GM19328 (cell line): Measurements from ENCODE around the gene RHBDL1.

Source experiments
- ATAC-seq: cut with Tn5 transposase; IDR thresholded peaks from one replicate; pipeline ENCODE4 v1.9.1; 2021; ENCODE audit warnings: mild to moderate bottlenecking, moderate library complexity; ENCODE audit not compliant: unreplicated experiment

The RHBDL1 gene

DNA sequence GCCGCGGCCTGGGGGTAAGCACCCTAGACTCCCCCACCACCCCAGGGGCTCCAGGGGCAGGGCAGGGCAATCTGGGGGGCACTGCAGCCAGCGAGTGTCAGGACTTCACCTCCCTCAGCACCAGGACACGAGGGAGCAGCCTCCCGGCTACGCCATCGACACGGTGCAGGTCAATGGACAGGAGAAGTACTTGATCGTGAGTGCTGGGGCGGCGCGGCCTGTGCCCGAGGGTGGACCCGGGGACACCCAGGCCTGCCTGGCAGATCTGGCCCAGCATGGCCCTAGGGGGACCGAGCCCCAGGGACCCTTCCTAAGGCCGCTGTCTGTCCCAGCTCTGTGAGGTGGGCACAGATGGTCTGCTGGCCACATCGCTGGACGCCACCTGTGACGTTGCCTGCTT is 3.1 kb upstream of the RHBDL1 start:
- ATAC-seq = no peak

- no peak for ATAC-seq
Measured at GRCh38 chr16:672851-673250, 2.6 kb upstream of the RHBDL1 start.

DNA sequence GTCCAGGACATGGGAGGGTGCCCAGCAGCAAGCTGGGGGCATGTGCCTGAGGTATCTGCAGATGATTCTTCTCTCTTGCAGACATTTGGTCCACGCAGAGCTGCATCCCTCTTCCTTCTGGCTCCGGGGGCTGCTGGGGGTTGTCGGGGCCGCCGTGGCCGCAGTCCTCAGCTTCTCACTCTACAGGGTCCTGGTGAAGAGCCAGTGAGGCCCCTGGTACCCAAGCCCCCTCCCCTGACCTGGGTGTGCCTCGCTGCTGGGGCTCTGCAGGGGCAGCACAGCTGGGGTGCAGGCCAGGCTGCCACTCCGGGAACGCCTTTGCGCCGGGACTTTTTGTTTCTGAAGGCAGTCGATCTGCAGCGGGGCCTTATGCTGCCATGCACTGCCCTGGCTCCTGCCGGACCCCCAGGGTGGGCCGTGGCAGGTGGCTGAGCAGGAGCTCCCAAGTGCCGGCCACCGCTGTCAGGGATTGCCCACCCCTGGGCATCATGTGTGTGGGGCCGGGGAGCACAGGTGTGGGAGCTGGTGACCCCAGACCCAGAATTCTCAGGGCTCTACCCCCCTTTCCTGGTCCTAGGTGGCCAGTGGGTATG is 2.0 kb upstream of the RHBDL1 start:
- ATAC-seq = no peak

DNA sequence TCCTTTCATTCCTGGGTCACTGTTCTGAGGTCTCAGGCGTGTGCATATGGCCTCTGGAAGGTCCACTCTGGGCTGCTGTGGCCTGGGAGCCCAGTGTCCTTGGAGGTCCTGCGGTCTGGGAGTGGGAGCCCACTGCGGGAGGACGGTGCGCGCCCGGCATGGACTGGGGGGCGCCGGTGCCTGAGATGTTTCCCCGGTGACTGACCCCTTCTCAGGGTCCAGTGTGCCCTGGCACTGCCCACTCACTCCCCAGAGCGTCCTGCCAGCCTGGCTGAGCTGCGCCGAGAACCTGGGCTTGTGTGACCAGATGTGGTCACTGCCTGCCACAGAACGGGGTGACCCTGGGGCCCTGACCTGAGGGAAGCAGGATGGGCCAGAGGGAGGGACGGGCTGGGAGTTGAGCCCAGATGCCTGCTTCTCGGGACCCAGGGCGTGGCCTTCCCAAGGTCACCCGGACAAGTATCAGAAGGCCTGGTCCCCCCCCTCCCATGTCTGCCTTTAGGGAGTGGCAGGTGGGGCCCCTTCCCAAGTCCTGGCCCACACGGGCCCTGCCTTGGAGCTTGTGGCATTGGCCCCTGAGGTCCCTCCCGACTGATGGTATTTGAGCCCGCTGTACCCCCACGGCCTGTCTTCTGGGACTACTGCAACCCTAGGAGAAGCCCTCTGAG is 1.1 kb upstream of the RHBDL1 start:
- no peak for ATAC-seq

- ATAC-seq = no peak
Measured at GRCh38 chr16:675884-676564, 553 bp downstream of the RHBDL1 start.

GRCh38 chr16:676565-676902 is 1.1 kb downstream of the RHBDL1 start:
- no peak for ATAC-seq

GRCh38 chr16:676913-677312 is 1.4 kb downstream of the RHBDL1 start:
- ATAC-seq = no peak

DNA sequence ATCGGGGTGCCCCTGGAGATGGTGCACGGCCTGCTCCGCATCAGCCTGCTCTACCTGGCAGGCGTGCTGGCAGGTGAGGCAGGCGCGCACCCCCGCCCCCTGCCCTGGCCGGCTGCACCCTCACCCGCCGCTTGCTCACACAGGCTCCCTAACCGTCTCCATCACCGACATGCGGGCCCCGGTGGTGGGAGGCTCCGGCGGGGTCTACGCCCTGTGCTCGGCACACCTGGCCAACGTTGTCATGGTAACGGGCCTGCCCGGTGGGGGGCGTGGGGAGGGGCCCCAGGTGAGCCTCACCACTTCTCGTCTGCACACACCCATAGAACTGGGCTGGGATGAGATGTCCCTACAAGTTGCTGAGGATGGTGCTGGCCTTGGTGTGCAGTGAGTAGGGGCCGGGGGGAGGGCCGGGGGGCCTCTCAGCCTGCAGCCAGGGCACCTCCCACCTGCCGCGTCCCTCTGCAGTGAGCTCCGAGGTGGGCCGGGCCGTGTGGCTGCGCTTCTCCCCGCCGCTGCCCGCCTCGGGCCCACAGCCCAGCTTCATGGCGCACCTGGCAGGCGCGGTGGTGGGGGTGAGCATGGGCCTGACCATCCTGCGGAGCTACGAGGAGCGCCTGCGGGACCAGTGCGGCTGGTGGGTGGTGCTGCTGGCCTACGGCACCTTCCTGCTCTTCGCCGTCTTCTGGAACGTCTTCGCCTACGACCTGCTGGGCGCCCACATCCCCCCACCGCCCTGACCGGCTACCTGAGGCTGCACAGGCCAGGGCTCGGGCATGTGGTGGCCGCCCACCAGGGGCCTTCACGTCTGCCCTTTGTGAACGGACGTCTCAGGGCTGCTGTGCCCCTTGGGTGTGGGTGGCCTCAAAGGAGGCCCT is 2.1 kb downstream of the RHBDL1 start:
- no peak for ATAC-seq

GRCh38 chr16:678209-678857 is 2.9 kb downstream of the RHBDL1 start:
- no peak for ATAC-seq

DNA sequence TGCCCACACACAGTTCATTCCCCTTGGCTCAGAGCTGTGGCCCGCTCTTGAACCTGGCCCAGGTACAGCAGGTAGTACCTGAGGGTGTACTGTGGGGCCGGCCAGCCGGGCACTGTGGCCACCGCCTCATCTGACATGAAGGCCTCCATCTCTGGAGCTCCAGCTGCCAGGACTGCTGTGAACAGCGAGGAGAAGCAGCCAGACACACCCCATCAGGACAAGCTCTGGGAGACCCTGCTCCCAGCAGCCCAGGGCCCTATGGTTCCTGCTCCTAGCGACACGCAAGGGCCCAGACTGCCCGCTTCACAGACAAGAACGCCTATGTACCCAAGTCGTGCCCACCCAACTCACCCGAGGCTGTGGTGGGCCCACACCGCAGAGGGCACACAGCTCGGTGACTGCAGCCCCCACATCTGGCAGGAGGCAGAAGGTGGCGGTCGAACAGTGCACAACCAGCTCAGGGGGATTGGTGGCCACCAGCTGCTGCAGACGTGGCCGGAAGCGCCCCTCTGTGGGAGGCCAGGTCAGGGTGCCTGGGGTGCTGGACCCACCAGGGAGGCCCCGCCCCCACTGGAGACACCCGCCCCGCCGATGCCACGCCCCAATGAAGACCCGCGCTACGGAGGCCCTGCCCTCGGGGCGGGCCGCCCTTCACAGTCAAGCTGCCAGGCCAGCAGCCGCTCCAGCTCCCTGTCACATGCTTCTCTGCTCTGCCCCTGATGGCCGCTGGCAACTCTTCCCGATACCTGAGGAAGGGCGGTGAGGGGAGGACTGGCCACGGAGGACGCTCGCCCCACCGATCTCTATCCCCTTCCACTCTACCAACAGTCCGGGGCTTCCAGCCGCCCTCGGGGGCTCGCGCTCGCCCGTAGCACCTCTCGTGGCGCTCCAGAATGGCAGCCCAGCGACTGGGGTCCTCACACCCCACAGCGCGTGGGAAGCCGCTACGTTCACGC is 3.7 kb downstream of the RHBDL1 start:
- no peak for ATAC-seq

GRCh38 chr16:679814-680624 is 4.5 kb downstream of the RHBDL1 start, which contains the start of gene STUB1:
TSS of gene STUB1 (plus strand) at chr16:680410. CDS start at chr16:680526, 116 bp downstream.
- no peak for ATAC-seq

DNA sequence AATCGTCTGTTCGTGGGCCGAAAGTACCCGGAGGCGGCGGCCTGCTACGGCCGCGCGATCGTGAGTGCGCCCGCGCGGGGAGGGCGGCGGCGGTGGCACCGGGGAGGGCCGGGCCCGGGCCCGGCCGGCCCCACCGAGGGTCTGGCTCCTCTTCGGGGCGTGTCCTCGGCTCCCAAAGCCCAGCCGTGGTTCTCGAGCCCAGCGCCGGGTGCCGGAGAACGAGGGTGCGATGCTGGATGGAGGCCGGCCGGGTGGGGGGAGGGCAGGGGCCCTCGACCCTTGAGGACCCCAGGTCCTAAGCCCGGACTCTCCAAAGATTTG is 5.1 kb downstream of the RHBDL1 start:
- ATAC-seq = no peak

DNA sequence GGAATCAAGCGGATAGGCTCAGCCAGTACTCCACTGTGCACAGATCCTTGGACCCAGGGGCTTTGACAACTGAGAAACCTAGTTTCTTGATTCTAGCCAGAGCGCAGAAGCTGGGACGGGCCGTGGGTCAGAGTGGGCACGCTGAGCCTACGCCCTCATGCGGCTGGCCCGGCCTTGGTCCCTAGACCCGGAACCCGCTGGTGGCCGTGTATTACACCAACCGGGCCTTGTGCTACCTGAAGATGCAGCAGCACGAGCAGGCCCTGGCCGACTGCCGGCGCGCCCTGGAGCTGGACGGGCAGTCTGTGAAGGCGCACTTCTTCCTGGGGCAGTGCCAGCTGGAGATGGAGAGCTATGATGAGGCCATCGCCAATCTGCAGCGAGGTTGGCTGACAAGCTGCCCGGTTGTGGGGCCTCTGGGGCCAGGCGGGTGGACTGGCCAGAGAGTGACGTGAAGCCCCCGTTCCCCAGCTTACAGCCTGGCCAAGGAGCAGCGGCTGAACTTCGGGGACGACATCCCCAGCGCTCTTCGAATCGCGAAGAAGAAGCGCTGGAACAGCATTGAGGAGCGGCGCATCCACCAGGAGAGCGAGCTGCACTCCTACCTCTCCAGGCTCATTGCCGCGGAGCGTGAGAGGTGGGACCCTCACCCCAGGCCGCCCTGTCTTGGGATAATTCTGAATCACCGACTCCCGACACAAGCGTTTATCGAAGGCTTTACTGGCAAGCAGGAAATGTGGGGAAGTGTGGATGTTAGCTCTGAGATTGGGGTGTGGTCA is 5.7 kb downstream of the RHBDL1 start:
- no peak for ATAC-seq

GRCh38 chr16:681746-682427 is 6.4 kb downstream of the RHBDL1 start:
- ATAC-seq = no peak

- ATAC-seq = no peak
Measured at GRCh38 chr16:682493-683395, 7.3 kb downstream of the RHBDL1 start.

- no peak for ATAC-seq
Measured at GRCh38 chr16:683396-684070, 8.1 kb downstream of the RHBDL1 start.
